Right atrium auricular region (tissue), 2 donors: ENCODE measurements around the gene CD3D. TPM values are rescaled to one million over a fixed set of nuclear protein-coding genes. Genes with fewer than 3 reads are reported as not detected.

Experiments used
- DNase-seq: peaks from one replicate; pipeline ENCODE4 v3.0.0-alpha.2; 2019; ENCODE audit warnings: low spot score
- H3K27ac ChIP-seq, 2 donors: fragments of 200-600 bp; sonication (generic); 1 replicate in 1 of 2; 2 replicates in 1 of 2; pipeline ENCODE4 v1.5.1; 2016 to 2019
- H3K27me3 ChIP-seq, 2 donors: fragments of 200-600 bp; sonication (generic); one replicate each; pipeline versions ENCODE4 v1.5.1 to v1.6.0; 2017 to 2019
- H3K36me3 ChIP-seq: fragments of 200-600 bp; sonication (generic); one replicate; pipeline ENCODE4 v1.5.1; 2016
- H3K4me1 ChIP-seq, 2 donors: fragments of 200-600 bp; sonication (generic); one replicate each; pipeline versions ENCODE4 v1.5.1 to v1.6.0; 2017 to 2019
- H3K4me3 ChIP-seq, 2 donors: fragments of 200-600 bp; sonication (generic); 1 replicate in 1 of 2; 2 replicates in 1 of 2; pipeline ENCODE4 v1.5.1; 2017 to 2019; ENCODE audit warnings: mild to moderate bottlenecking in 1 of 2, moderate library complexity in 1 of 2
- H3K9me3 ChIP-seq, 2 donors: fragments of 200-600 bp; sonication (generic); one replicate each; pipeline ENCODE4 v1.5.1; 2019
- CTCF ChIP-seq, 2 donors: fragments of 200-600 bp; sonication (generic); IDR thresholded peaks; one replicate each; pipeline ENCODE4 v1.5.1; 2019; ENCODE audit warnings: antibody characterized with exemption in 2 of 2
- total RNA-seq, 2 donors: library from RNA; depleted of rRNA; stranded (reverse); fragments of >200 nt; gene quantifications; one replicate each; pipeline ENCODE4 v1.1.0, GENCODE V29; 2016

Gene CD3D
- total RNA-seq, 2 donors from 2014 or later = 1.5 TPM; not detected in 1

GRCh38 chr11:118338637-118339061 is 3.9 kb downstream of the CD3D start:
- no peaks in the 10 kb centered on the region for H3K36me3 ChIP-seq
- no peak overlapping the region for H3K27ac ChIP-seq
- no peaks in the 10 kb centered on the region for H3K4me1 ChIP-seq
- no peak for TF ChIP-seq CTCF (IDR thresholded peaks at IDR 0.05)
- no peaks in the 10 kb centered on the region for H3K27me3 ChIP-seq
- H3K4me3 ChIP-seq = no peak overlapping the region
- DNase-seq = no peak
- H3K9me3 ChIP-seq = no peaks in the 10 kb centered on the region

GRCh38 chr11:118334745-118335144 is 7.8 kb downstream of the CD3D start:
- no peaks in the 10 kb centered on the region for H3K9me3 ChIP-seq
- DNase-seq = no peak
- H3K27me3 ChIP-seq = no peaks in the 10 kb centered on the region
- H3K36me3 ChIP-seq = no peaks in the 10 kb centered on the region
- TF ChIP-seq CTCF (IDR thresholded peaks at IDR 0.05) = no peak
- H3K27ac ChIP-seq = no peak overlapping the region
- H3K4me1 ChIP-seq = no peaks in the 10 kb centered on the region
- H3K4me3 ChIP-seq = no peak overlapping the region

- Histone ChIP-seq H3K27ac (no peak overlapping the region), H3K9me3 (peaks cover 0 to 7% of the 10 kb centered on the region in 2 donors), H3K36me3 (no peaks in the 10 kb centered on the region), H3K4me1 (no peaks in the 10 kb centered on the region), H3K27me3 (no peaks in the 10 kb centered on the region), H3K4me3 (no peak overlapping the region)
- TF ChIP-seq CTCF (IDR thresholded peaks at IDR 0.05) = no peak
- no peak for DNase-seq
Observed at GRCh38 chr11:118328745-118329144, 13.8 kb downstream of the CD3D start.

- peaks cover 0 to 7% of the 10 kb centered on the region in 2 donors for H3K9me3 ChIP-seq
- no peaks in the 10 kb centered on the region for H3K36me3 ChIP-seq
- no peaks in the 10 kb centered on the region for H3K27me3 ChIP-seq
- TF ChIP-seq CTCF (IDR thresholded peaks at IDR 0.05) = no peak
- DNase-seq = no peak
- no peak overlapping the region for H3K4me3 ChIP-seq
- H3K27ac ChIP-seq = no peak overlapping the region
- H3K4me1 ChIP-seq = no peaks in the 10 kb centered on the region
Observed at GRCh38 chr11:118325283-118325682, 17.2 kb downstream of the CD3D start.

- no peak overlapping the region for H3K4me3 ChIP-seq
- no peaks in the 10 kb centered on the region for H3K27me3 ChIP-seq
- H3K27ac ChIP-seq = no peak overlapping the region
- H3K4me1 ChIP-seq = no peaks in the 10 kb centered on the region
- H3K9me3 ChIP-seq = no peaks in the 10 kb centered on the region
- no peaks in the 10 kb centered on the region for H3K36me3 ChIP-seq
- no peak for TF ChIP-seq CTCF (IDR thresholded peaks at IDR 0.05)
- DNase-seq = no peak
Observed at GRCh38 chr11:118322721-118323120, 19.8 kb downstream of the CD3D start.

- Histone ChIP-seq H3K4me3 (no peak overlapping the region), H3K27me3 (no peaks in the 10 kb centered on the region), H3K9me3 (no peaks in the 10 kb centered on the region), H3K36me3 (no peaks in the 10 kb centered on the region), H3K27ac (no peak overlapping the region), H3K4me1 (peaks cover 0 to 5% of the 10 kb centered on the region in 2 donors)
- DNase-seq = no peak
- TF ChIP-seq CTCF (IDR thresholded peaks at IDR 0.05) = no peak
Observed at GRCh38 chr11:118321386-118322082, 21.0 kb downstream of the CD3D start.
